Mammary epithelial cell (primary cell): ENCODE data around the gene CCDC85C.

Experiments used
- EZH2 ChIP-seq: IDR thresholded peaks from 2 replicates; pipeline ENCODE4 v1.6.1; 2012; ENCODE audit warnings: low read length, inconsistent platforms, borderline replicate concordance
- TF ChIP-seq, protein P1 (sequence below), 2 donors: IDR thresholded peaks in 1 of 2; conservative IDR thresholded peaks in 1 of 2; 2 replicates each; pipeline ENCODE4 v1.5.1; 2011 to 2012; ENCODE audit warnings: inconsistent platforms in 2 of 2, low read length in 2 of 2, mild to moderate bottlenecking in 2 of 2, control low read depth in 1 of 2, low read depth in 1 of 2; ENCODE audit not compliant: insufficient read depth in 1 of 2; ENCODE audit errors: extremely low read depth in 1 of 2

DNA sequence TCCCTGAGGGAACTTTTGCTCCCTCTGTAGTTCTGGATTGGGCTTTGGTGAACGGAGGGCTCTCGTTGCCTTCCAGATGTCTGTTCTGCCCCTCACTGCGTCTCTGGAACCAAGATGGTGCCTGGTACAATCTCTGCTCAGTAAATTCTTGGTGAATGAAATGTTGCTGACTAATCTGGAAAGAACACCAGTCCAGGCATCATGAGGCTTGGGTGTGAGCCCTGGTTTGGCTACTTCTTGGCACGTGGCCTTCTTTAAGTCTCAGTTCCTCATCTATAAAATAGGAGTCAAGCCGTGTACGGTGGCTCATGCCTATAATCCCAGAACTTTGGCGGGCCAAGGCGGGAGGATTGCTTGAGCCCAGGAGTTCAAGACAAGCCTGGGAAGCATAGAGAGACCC lies 45.2 kb upstream of the CCDC85C start:
- TF ChIP-seq, protein P1, sequence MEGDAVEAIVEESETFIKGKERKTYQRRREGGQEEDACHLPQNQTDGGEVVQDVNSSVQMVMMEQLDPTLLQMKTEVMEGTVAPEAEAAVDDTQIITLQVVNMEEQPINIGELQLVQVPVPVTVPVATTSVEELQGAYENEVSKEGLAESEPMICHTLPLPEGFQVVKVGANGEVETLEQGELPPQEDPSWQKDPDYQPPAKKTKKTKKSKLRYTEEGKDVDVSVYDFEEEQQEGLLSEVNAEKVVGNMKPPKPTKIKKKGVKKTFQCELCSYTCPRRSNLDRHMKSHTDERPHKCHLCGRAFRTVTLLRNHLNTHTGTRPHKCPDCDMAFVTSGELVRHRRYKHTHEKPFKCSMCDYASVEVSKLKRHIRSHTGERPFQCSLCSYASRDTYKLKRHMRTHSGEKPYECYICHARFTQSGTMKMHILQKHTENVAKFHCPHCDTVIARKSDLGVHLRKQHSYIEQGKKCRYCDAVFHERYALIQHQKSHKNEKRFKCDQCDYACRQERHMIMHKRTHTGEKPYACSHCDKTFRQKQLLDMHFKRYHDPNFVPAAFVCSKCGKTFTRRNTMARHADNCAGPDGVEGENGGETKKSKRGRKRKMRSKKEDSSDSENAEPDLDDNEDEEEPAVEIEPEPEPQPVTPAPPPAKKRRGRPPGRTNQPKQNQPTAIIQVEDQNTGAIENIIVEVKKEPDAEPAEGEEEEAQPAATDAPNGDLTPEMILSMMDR (conservative IDR thresholded peaks at IDR 0.05 in 1 of 2, IDR thresholded peaks at IDR 0.05 in 1 of 2; ENCODE audit: extremely low read depth in 1 of 2, insufficient read depth in 1 of 2, low read depth in 1 of 2, low read length in 2 of 2) = no peak
- TF ChIP-seq EZH2 = no peak
